Measurements from ENCODE around the gene UBAC1. TPM values are rescaled to one million over a fixed set of nuclear protein-coding genes. Genes with fewer than 3 reads are reported as not detected.

UBAC1 gene
- polyA plus RNA-seq, 1 donor (not counting 4 experiments of a cell fraction or from before 2014, with no cell fraction given) = 50.7 TPM

- H3K4me3 ChIP-seq (ENCODE audit: control insufficient read depth in 2 of 3, extremely low read depth in 1 of 3, insufficient read depth in 2 of 3, low read depth in 1 of 3, low read length in 3 of 3) = peak overlapping the region; percentile 66 to 73 (median 69)
- DNase-seq (ENCODE audit: low read depth, low spot score) (no peak), FAIRE-seq (no peak)
- H3K4me2 ChIP-seq (ENCODE audit: control insufficient read depth, extremely low read depth, insufficient read depth, low read depth, low read length) = peak overlapping the region; percentile 70
- peaks cover 2% of the 10 kb centered on the region for H3K9me1 ChIP-seq (ENCODE audit: control insufficient read depth, extremely low read depth, insufficient read depth, low read length)
- H3K27ac ChIP-seq (ENCODE audit: control insufficient read depth, insufficient read depth, low read length) = peak overlapping the region; percentile 15
- peaks cover 30% of the 10 kb centered on the region for H3K79me2 ChIP-seq (ENCODE audit: control insufficient read depth, insufficient read depth, low read length)
- H3K36me3 ChIP-seq (ENCODE audit: control insufficient read depth in 2 of 2, extremely low read depth in 1 of 2, insufficient read depth in 2 of 2, low read length in 2 of 2) = peaks cover 19 to 22% of the 10 kb centered on the region in 2 experiments
- no peaks in the 10 kb centered on the region for H3K9me3 ChIP-seq (ENCODE audit: control insufficient read depth, low read depth, low read length)
- TF ChIP-seq, protein P1, sequence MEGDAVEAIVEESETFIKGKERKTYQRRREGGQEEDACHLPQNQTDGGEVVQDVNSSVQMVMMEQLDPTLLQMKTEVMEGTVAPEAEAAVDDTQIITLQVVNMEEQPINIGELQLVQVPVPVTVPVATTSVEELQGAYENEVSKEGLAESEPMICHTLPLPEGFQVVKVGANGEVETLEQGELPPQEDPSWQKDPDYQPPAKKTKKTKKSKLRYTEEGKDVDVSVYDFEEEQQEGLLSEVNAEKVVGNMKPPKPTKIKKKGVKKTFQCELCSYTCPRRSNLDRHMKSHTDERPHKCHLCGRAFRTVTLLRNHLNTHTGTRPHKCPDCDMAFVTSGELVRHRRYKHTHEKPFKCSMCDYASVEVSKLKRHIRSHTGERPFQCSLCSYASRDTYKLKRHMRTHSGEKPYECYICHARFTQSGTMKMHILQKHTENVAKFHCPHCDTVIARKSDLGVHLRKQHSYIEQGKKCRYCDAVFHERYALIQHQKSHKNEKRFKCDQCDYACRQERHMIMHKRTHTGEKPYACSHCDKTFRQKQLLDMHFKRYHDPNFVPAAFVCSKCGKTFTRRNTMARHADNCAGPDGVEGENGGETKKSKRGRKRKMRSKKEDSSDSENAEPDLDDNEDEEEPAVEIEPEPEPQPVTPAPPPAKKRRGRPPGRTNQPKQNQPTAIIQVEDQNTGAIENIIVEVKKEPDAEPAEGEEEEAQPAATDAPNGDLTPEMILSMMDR (optimal IDR thresholded peaks at IDR 0.05 in 1 of 3, IDR thresholded peaks at IDR 0.05 in 1 of 3, conservative IDR thresholded peaks at IDR 0.05 in 1 of 3; ENCODE audit: extremely low read depth in 1 of 3, insufficient read depth in 2 of 3, low read length in 3 of 3) = no peak
- TF ChIP-seq EZH2 (IDR thresholded peaks at IDR 0.05; ENCODE audit: low read length) = no peak
- peaks cover 37% of the 10 kb centered on the region for H3K4me1 ChIP-seq (ENCODE audit: control insufficient read depth, extremely low read depth, insufficient read depth, low read length)
- dilution Hi-C loops (cut with MboI; ENCODE audit: extremely low pct_ligation_motif_present, low sequenced_read_pairs) = no loop called here
- peak overlapping the region; percentile 61 for H3K9ac ChIP-seq (ENCODE audit: control insufficient read depth, extremely low read depth, insufficient read depth, low read length)
- no peaks in the 10 kb centered on the region for H4K20me1 ChIP-seq (ENCODE audit: control insufficient read depth, extremely low read depth, insufficient read depth, low read length)
- H2AFZ ChIP-seq (ENCODE audit: control insufficient read depth, low read length) = peak overlapping the region; percentile 59
- H3K27me3 ChIP-seq (ENCODE audit: control insufficient read depth, extremely low read depth, insufficient read depth, low read length) = no peaks in the 10 kb centered on the region
These were observed 53.0 kb downstream of the UBAC1 start for GRCh38 chr9:135908093-135908753.

GRCh38 chr9:135907431-135908092 lies 53.6 kb downstream of the UBAC1 start, which contains the start of gene CAMSAP1:
Gene CAMSAP1, minus strand, starts transcription at chr9:135907546. Its CDS starts 387 bp downstream, at chr9:135907159.
- Histone ChIP-seq H3K9me1 (ENCODE audit: control insufficient read depth, extremely low read depth, insufficient read depth, low read length) (peaks cover 2% of the 10 kb centered on the region), H2AFZ (ENCODE audit: control insufficient read depth, low read length) (peak within 1 kb of the TSS; percentile 59), H3K27me3 (ENCODE audit: control insufficient read depth, extremely low read depth, insufficient read depth, low read length) (no peaks in the 10 kb centered on the region), H3K79me2 (ENCODE audit: control insufficient read depth, insufficient read depth, low read length) (peaks cover 36% of the 10 kb centered on the region), H3K36me3 (ENCODE audit: control insufficient read depth in 2 of 2, extremely low read depth in 1 of 2, insufficient read depth in 2 of 2, low read length in 2 of 2) (peaks cover 16 to 19% of the 10 kb centered on the region in 2 experiments), H3K27ac (ENCODE audit: control insufficient read depth, insufficient read depth, low read length) (peak within 1 kb of the TSS; percentile 94), H4K20me1 (ENCODE audit: control insufficient read depth, extremely low read depth, insufficient read depth, low read length) (no peaks in the 10 kb centered on the region), H3K4me3 (ENCODE audit: control insufficient read depth in 2 of 3, extremely low read depth in 1 of 3, insufficient read depth in 2 of 3, low read depth in 1 of 3, low read length in 3 of 3) (peak within 1 kb of the TSS; percentile 66 to 73 (median 69)), H3K4me1 (ENCODE audit: control insufficient read depth, extremely low read depth, insufficient read depth, low read length) (peaks cover 44% of the 10 kb centered on the region), H3K4me2 (ENCODE audit: control insufficient read depth, extremely low read depth, insufficient read depth, low read depth, low read length) (peak within 1 kb of the TSS; percentile 89), H3K9ac (ENCODE audit: control insufficient read depth, extremely low read depth, insufficient read depth, low read length) (peak within 1 kb of the TSS; percentile 84), H3K9me3 (ENCODE audit: control insufficient read depth, low read depth, low read length) (no peaks in the 10 kb centered on the region)
- dilution Hi-C loops (cut with MboI; ENCODE audit: extremely low pct_ligation_motif_present, low sequenced_read_pairs) = no loop called here
- FAIRE-seq (no peak), DNase-seq (ENCODE audit: low read depth, low spot score) (peak; percentile 48)
- no peak for TF ChIP-seq EZH2 (IDR thresholded peaks at IDR 0.05; ENCODE audit: low read length)
- TF ChIP-seq, protein P1 (optimal IDR thresholded peaks at IDR 0.05 in 1 of 3, IDR thresholded peaks at IDR 0.05 in 1 of 3, conservative IDR thresholded peaks at IDR 0.05 in 1 of 3; ENCODE audit: extremely low read depth in 1 of 3, insufficient read depth in 2 of 3, low read length in 3 of 3) = no peak
